GM23338 (cell line): Measurements from ENCODE around the gene DMD. TPM values are rescaled to one million over a fixed set of nuclear protein-coding genes. Genes with fewer than 3 reads are reported as not detected.

ENCODE experiments used
- ATAC-seq: fragments of 200-7000 bp; cut with Tn5 transposase; 3 replicates; pipeline ENCODE4 v1.9.1; 2020
- DNase-seq: peaks from one replicate; pipeline ENCODE4 v3.0.0-alpha.2; 2015; ENCODE audit warnings: low spot score
- H2AFZ ChIP-seq: fragments of 200-600 bp; sonication (generic); 2 replicates; pipeline ENCODE4 v1.8.0; 2016; ENCODE audit warnings: antibody characterized with exemption, mild to moderate bottlenecking, moderate library complexity
- H3F3A ChIP-seq: fragments of 200-600 bp; sonication (generic); replicated peaks from 2 replicates; pipeline ENCODE4 v1.8.0; 2017; ENCODE audit warnings: antibody characterized with exemption, mixed run types, low read depth
- H3K27ac ChIP-seq: fragments of 200-600 bp; sonication (generic); 2 replicates; pipeline ENCODE4 v1.6.1; 2016; ENCODE audit warnings: low read depth
- H3K27me3 ChIP-seq: fragments of 200-600 bp; sonication (generic); 2 replicates; pipeline ENCODE4 v1.8.0; 2016; ENCODE audit warnings: mild to moderate bottlenecking, mixed run types, moderate library complexity; ENCODE audit not compliant: insufficient read depth
- H3K36me3 ChIP-seq: fragments of 200-600 bp; sonication (generic); 2 replicates; pipeline ENCODE4 v1.8.0; 2016; ENCODE audit warnings: mild to moderate bottlenecking; ENCODE audit not compliant: insufficient read depth
- H3K4me1 ChIP-seq: fragments of 200-600 bp; sonication (generic); 2 replicates; pipeline ENCODE4 v1.8.0; 2016; ENCODE audit warnings: mild to moderate bottlenecking, moderate library complexity; ENCODE audit not compliant: insufficient read depth
- H3K4me2 ChIP-seq: fragments of 200-600 bp; sonication (generic); 2 replicates; pipeline ENCODE4 v1.7.1; 2017; ENCODE audit warnings: mixed run types
- H3K4me3 ChIP-seq: fragments of 200-600 bp; sonication (generic); 2 replicates; pipeline ENCODE4 v1.6.1; 2016; ENCODE audit warnings: mixed run types
- H3K79me2 ChIP-seq: fragments of 200-600 bp; sonication (generic); replicated peaks from 2 replicates; pipeline ENCODE4 v1.8.0; 2017; ENCODE audit warnings: mild to moderate bottlenecking; ENCODE audit not compliant: insufficient read depth
- H3K9me2 ChIP-seq: fragments of 200-600 bp; sonication (generic); 2 replicates; pipeline ENCODE4 v1.8.0; 2017; ENCODE audit not compliant: insufficient read depth
- H4K20me1 ChIP-seq: fragments of 200-600 bp; sonication (generic); replicated peaks from 2 replicates; pipeline ENCODE4 v1.8.0; 2017; ENCODE audit warnings: mild to moderate bottlenecking; ENCODE audit not compliant: insufficient read depth
- H3K27ac Mint-ChIP-seq: 2 replicates; pipeline ENCODE4 v1.8.0; 2020; ENCODE audit warnings: inconsistent platforms, mild to moderate bottlenecking, moderate library complexity, mixed read lengths
- H3K27me3 Mint-ChIP-seq: 3 replicates; pipeline ENCODE4 v1.8.0; 2022; ENCODE audit warnings: low read depth, mild to moderate bottlenecking, moderate library complexity, mixed read lengths, inconsistent platforms; ENCODE audit not compliant: insufficient read depth, poor library complexity
- H3K36me3 Mint-ChIP-seq: 3 replicates; pipeline ENCODE4 v1.8.0; 2021; ENCODE audit warnings: low read depth, mild to moderate bottlenecking, inconsistent platforms, moderate library complexity, mixed read lengths
- H3K4me1 Mint-ChIP-seq: 3 replicates; pipeline ENCODE4 v1.8.0; 2020; ENCODE audit warnings: mild to moderate bottlenecking, inconsistent platforms, mixed read lengths
- H3K4me3 Mint-ChIP-seq: 3 replicates; pipeline ENCODE4 v1.8.0; 2021; ENCODE audit warnings: moderate library complexity, mild to moderate bottlenecking, inconsistent platforms, mixed read lengths
- H3K9me3 Mint-ChIP-seq: 3 replicates; pipeline ENCODE4 v1.8.0; 2020; ENCODE audit warnings: moderate library complexity, mild to moderate bottlenecking, inconsistent platforms, mixed read lengths
- CREB1 ChIP-seq: fragments of 250-450 bp; sonication (Bioruptor Pico); IDR thresholded peaks from 2 replicates; pipeline ENCODE4 v1.5.0; 2020; ENCODE audit warnings: low read depth, mild to moderate bottlenecking, moderate library complexity
- EZH2 ChIP-seq: fragments of 200-600 bp; sonication (generic); IDR thresholded peaks from one replicate; pipeline ENCODE4 v1.8.0; 2017; ENCODE audit warnings: antibody characterized with exemption, mild to moderate bottlenecking, low read depth; ENCODE audit not compliant: unreplicated experiment
- EZH2phosphoT487 ChIP-seq: fragments of 200-600 bp; sonication (generic); IDR thresholded peaks from one replicate; pipeline ENCODE4 v1.8.1; 2018; ENCODE audit warnings: antibody characterized with exemption; ENCODE audit not compliant: unreplicated experiment
- JUNB ChIP-seq: IDR thresholded peaks from one replicate; pipeline ENCODE4 v1.6.1; 2016; ENCODE audit warnings: antibody characterized with exemption; ENCODE audit not compliant: unreplicated experiment
- NANOG ChIP-seq: IDR thresholded peaks from 2 replicates; pipeline ENCODE4 v1.6.1; 2016; ENCODE audit warnings: antibody characterized with exemption, borderline replicate concordance
- POLR2AphosphoS5 ChIP-seq: IDR thresholded peaks from 2 replicates; pipeline ENCODE4 v1.6.1; 2016; ENCODE audit warnings: antibody characterized with exemption, low read depth
- STAT1 ChIP-seq: IDR thresholded peaks from one replicate; pipeline ENCODE4 v1.6.1; 2016; ENCODE audit warnings: antibody characterized with exemption; ENCODE audit not compliant: unreplicated experiment
- ZNF114 ChIP-seq: fragments of 250-450 bp; sonication (Bioruptor Pico); IDR thresholded peaks from 2 replicates; pipeline ENCODE4 v1.5.0; 2020; ENCODE audit warnings: mild to moderate bottlenecking, moderate library complexity
- ZNF331 ChIP-seq: fragments of 250-450 bp; sonication (Bioruptor Pico); IDR thresholded peaks from 2 replicates; pipeline ENCODE4 v1.5.0; 2020; ENCODE audit warnings: low read depth, mild to moderate bottlenecking, moderate library complexity
- polyA plus RNA-seq: library from polyadenylated mRNA; unstranded; fragments of >200 nt; fragmentation: Nextera tagmentation; extraction: Ambion mirVana; gene quantifications from 2 replicates; pipeline ENCODE4 v1.2.1, GENCODE V29; 2016
- total RNA-seq: library from RNA; depleted of rRNA; stranded (reverse); fragments of >200 nt; shearing (Covaris generic); gene quantifications from 2 replicates; pipeline ENCODE4 v1.2.3, GENCODE V29; 2014
- TF ChIP-seq, protein P1 (sequence below): IDR thresholded peaks from one replicate; pipeline ENCODE4 v1.6.1; 2018; ENCODE audit warnings: antibody characterized with exemption; ENCODE audit not compliant: unreplicated experiment
- TF ChIP-seq, protein P2 (sequence below): fragments of 250-450 bp; sonication (Bioruptor Pico); IDR thresholded peaks from 2 replicates; pipeline ENCODE4 v1.5.0; 2020; ENCODE audit warnings: mild to moderate bottlenecking, moderate library complexity
- TF ChIP-seq, protein P3 (sequence below): IDR thresholded peaks from 2 replicates; pipeline ENCODE4 v1.6.1; 2016; ENCODE audit warnings: antibody characterized with exemption
- TF ChIP-seq, protein P4 (sequence below), 2 experiments: fragments of 200-600 bp in 1 of 2; sonication (generic) in 1 of 2; conservative IDR thresholded peaks; 2 replicates each; pipeline versions ENCODE4 v1.5.1 to v1.6.1; 2016 to 2017; ENCODE audit warnings: antibody characterized with exemption in 2 of 2, low read depth in 2 of 2, mild to moderate bottlenecking in 2 of 2, moderate library complexity in 1 of 2

DMD gene
- total and polyA plus RNA-seq, 2 experiments from 2014 or later, result 4.5 to 7.6 TPM

DNA sequence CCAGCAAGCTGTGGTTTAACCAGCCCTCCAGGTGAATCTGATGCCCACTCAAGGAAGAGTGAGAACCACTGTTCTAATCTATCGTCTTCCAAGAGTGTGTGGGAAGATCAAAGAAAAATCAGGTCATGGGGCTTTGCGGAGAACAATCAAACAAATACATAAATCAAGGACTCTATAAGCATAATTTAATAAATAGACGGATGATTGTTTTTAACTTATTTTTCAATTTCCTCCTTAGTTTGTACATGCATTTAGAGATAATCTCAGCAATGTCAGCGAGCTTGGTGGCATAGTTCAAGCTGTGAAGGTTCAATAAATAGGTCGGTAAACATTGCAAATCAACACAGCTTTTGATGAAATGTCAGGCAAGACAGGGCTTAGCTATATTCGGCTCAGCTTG is 84.9 kb downstream of the DMD start:
- Mint-ChIP-seq H3K4me3 (no peak overlapping the region), H3K9me3 (no peaks in the 10 kb centered on the region; the same call in 2 of the 3 replicates), H3K27me3 (peaks cover 2% of the 10 kb centered on the region), H3K27ac (no peak overlapping the region), H3K36me3 (no peaks in the 10 kb centered on the region), H3K4me1 (peaks cover 11% of the 10 kb centered on the region; the same call in 2 of the 3 replicates)
- no peaks in the 10 kb centered on the region for H4K20me1 ChIP-seq
- no peaks in the 10 kb centered on the region for H3K79me2 ChIP-seq
- TF ChIP-seq ZNF114 (CRISPR knock-in tag) (no peak), JUNB (no peak), POLR2AphosphoS5 (no peak), CREB1 (no peak), EZH2 (no peak), NANOG (no peak), ZNF331 (CRISPR knock-in tag) (no peak), STAT1 (no peak), EZH2phosphoT487 (no peak)
- TF ChIP-seq, protein P1, sequence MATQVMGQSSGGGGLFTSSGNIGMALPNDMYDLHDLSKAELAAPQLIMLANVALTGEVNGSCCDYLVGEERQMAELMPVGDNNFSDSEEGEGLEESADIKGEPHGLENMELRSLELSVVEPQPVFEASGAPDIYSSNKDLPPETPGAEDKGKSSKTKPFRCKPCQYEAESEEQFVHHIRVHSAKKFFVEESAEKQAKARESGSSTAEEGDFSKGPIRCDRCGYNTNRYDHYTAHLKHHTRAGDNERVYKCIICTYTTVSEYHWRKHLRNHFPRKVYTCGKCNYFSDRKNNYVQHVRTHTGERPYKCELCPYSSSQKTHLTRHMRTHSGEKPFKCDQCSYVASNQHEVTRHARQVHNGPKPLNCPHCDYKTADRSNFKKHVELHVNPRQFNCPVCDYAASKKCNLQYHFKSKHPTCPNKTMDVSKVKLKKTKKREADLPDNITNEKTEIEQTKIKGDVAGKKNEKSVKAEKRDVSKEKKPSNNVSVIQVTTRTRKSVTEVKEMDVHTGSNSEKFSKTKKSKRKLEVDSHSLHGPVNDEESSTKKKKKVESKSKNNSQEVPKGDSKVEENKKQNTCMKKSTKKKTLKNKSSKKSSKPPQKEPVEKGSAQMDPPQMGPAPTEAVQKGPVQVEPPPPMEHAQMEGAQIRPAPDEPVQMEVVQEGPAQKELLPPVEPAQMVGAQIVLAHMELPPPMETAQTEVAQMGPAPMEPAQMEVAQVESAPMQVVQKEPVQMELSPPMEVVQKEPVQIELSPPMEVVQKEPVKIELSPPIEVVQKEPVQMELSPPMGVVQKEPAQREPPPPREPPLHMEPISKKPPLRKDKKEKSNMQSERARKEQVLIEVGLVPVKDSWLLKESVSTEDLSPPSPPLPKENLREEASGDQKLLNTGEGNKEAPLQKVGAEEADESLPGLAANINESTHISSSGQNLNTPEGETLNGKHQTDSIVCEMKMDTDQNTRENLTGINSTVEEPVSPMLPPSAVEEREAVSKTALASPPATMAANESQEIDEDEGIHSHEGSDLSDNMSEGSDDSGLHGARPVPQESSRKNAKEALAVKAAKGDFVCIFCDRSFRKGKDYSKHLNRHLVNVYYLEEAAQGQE, result no peak
- TF ChIP-seq, protein P2, sequence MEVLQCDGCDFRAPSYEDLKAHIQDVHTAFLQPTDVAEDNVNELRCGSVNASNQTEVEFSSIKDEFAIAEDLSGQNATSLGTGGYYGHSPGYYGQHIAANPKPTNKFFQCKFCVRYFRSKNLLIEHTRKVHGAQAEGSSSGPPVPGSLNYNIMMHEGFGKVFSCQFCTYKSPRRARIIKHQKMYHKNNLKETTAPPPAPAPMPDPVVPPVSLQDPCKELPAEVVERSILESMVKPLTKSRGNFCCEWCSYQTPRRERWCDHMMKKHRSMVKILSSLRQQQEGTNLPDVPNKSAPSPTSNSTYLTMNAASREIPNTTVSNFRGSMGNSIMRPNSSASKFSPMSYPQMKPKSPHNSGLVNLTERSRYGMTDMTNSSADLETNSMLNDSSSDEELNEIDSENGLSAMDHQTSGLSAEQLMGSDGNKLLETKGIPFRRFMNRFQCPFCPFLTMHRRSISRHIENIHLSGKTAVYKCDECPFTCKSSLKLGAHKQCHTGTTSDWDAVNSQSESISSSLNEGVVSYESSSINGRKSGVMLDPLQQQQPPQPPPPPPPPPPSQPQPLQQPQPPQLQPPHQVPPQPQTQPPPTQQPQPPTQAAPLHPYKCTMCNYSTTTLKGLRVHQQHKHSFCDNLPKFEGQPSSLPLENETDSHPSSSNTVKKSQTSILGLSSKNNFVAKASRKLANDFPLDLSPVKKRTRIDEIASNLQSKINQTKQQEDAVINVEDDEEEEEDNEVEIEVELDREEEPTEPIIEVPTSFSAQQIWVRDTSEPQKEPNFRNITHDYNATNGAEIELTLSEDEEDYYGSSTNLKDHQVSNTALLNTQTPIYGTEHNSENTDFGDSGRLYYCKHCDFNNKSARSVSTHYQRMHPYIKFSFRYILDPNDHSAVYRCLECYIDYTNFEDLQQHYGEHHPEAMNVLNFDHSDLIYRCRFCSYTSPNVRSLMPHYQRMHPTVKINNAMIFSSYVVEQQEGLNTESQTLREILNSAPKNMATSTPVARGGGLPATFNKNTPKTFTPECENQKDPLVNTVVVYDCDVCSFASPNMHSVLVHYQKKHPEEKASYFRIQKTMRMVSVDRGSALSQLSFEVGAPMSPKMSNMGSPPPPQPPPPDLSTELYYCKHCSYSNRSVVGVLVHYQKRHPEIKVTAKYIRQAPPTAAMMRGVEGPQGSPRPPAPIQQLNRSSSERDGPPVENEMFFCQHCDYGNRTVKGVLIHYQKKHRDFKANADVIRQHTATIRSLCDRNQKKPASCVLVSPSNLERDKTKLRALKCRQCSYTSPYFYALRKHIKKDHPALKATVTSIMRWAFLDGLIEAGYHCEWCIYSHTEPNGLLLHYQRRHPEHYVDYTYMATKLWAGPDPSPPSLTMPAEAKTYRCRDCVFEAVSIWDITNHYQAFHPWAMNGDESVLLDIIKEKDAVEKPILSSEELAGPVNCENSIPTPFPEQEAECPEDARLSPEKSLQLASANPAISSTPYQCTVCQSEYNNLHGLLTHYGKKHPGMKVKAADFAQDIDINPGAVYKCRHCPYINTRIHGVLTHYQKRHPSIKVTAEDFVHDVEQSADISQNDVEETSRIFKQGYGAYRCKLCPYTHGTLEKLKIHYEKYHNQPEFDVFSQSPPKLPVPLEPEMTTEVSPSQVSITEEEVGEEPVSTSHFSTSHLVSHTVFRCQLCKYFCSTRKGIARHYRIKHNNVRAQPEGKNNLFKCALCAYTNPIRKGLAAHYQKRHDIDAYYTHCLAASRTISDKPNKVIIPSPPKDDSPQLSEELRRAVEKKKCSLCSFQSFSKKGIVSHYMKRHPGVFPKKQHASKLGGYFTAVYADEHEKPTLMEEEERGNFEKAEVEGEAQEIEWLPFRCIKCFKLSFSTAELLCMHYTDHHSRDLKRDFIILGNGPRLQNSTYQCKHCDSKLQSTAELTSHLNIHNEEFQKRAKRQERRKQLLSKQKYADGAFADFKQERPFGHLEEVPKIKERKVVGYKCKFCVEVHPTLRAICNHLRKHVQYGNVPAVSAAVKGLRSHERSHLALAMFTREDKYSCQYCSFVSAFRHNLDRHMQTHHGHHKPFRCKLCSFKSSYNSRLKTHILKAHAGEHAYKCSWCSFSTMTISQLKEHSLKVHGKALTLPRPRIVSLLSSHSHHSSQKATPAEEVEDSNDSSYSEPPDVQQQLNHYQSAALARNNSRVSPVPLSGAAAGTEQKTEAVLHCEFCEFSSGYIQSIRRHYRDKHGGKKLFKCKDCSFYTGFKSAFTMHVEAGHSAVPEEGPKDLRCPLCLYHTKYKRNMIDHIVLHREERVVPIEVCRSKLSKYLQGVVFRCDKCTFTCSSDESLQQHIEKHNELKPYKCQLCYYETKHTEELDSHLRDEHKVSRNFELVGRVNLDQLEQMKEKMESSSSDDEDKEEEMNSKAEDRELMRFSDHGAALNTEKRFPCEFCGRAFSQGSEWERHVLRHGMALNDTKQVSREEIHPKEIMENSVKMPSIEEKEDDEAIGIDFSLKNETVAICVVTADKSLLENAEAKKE (CRISPR knock-in tag), result no peak
- TF ChIP-seq, protein P3, sequence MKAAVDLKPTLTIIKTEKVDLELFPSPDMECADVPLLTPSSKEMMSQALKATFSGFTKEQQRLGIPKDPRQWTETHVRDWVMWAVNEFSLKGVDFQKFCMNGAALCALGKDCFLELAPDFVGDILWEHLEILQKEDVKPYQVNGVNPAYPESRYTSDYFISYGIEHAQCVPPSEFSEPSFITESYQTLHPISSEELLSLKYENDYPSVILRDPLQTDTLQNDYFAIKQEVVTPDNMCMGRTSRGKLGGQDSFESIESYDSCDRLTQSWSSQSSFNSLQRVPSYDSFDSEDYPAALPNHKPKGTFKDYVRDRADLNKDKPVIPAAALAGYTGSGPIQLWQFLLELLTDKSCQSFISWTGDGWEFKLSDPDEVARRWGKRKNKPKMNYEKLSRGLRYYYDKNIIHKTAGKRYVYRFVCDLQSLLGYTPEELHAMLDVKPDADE, result no peak
- TF ChIP-seq, protein P4, sequence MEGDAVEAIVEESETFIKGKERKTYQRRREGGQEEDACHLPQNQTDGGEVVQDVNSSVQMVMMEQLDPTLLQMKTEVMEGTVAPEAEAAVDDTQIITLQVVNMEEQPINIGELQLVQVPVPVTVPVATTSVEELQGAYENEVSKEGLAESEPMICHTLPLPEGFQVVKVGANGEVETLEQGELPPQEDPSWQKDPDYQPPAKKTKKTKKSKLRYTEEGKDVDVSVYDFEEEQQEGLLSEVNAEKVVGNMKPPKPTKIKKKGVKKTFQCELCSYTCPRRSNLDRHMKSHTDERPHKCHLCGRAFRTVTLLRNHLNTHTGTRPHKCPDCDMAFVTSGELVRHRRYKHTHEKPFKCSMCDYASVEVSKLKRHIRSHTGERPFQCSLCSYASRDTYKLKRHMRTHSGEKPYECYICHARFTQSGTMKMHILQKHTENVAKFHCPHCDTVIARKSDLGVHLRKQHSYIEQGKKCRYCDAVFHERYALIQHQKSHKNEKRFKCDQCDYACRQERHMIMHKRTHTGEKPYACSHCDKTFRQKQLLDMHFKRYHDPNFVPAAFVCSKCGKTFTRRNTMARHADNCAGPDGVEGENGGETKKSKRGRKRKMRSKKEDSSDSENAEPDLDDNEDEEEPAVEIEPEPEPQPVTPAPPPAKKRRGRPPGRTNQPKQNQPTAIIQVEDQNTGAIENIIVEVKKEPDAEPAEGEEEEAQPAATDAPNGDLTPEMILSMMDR (conservative IDR thresholded peaks at IDR 0.05; ENCODE audit: low read depth in 2 of 2), result no peak
- ATAC-seq, result no peak
- no peak overlapping the region for H3K27ac ChIP-seq
- peaks cover 22% of the 10 kb centered on the region; the same call in 1 of the 2 replicates for H3K4me1 ChIP-seq
- H3K4me2 ChIP-seq, result no peak overlapping the region
- DNase-seq, result no peak
- H2AFZ ChIP-seq, result no peak overlapping the region
- H3K4me3 ChIP-seq, result no peak overlapping the region
- H3K9me2 ChIP-seq, result no peaks in the 10 kb centered on the region
- no peaks in the 10 kb centered on the region for H3K36me3 ChIP-seq
- no peaks in the 10 kb centered on the region for H3K27me3 ChIP-seq
- H3F3A ChIP-seq, result no peaks in the 10 kb centered on the region
